ENCODE results near the gene IGFL2. TPM values are rescaled to one million over a fixed set of nuclear protein-coding genes. Genes with fewer than 3 reads are reported as not detected.

IGFL2 gene
- total RNA-seq, 1 experiment from 2014 or later, result not detected

DNA sequence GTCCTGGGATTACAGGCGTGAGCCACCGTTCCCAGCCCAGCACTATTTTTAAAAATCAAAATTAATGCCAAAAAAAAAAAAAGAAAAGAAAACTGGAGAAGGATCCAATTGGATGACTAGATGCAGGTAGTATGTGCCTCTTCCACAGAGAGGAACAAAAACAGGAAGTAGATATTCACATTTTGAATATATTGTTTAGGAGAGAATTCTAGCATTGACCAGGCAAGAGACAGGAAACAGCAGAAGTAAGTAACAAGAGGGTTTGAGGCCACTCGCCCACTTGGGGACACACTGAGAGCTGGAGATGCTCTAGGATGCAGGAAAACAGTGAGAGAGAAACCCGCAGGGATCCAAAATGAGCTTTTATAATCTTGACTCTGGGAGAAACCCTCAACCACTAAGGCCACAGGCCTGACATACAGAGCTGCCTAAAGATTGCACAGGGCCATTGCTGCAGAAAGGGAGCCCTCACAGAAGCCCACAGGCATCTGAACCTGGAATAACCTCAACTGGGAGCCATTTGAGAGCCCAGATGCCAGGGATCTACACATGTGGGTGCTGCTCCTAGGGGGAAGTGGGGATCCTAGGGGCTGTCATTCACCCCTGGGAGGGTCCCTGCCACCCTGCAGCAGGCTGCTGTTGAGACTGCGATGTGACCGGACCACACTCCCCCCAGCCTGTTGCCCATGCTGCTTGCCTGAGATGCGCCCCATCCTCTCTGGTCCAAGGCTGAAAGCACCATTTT, 28.2 kb downstream of the IGFL2 start:
- Histone ChIP-seq H3K9me3 (ENCODE audit: control insufficient read depth, insufficient read depth, low read depth, low read length) (no peaks in the 10 kb centered on the region), H3K27ac (ENCODE audit: low read length) (no peak overlapping the region), H3K4me1 (ENCODE audit: control insufficient read depth, insufficient read depth, low read length) (no peaks in the 10 kb centered on the region), H3K27me3 (ENCODE audit: control insufficient read depth, insufficient read depth, low read length) (no peaks in the 10 kb centered on the region; the same call in 1 of the 2 replicates), H3K4me3 (ENCODE audit: low read depth in 2 of 2, low read length in 2 of 2) (no peak overlapping the region), H3K36me3 (ENCODE audit: control insufficient read depth, insufficient read depth, low read length) (no peaks in the 10 kb centered on the region)
- BruUV-seq (replicated peaks), result no TSS peak
- ChIA-PET POLR2A (no interaction called here), CTCF (no interaction called here)
- TF ChIP-seq TCF7L2 (IDR thresholded peaks at IDR 0.05; ENCODE audit: low read depth, low read length) (no peak), SIN3A (IDR thresholded peaks at IDR 0.05; ENCODE audit: borderline replicate concordance, insufficient read depth, low read depth, low read length) (no peak)
- DNase-seq (ENCODE audit: low read depth, low spot score) (no peak), ATAC-seq (no peak)
- in situ Hi-C loops (cut with HindIII; ENCODE audit: low pct_unique_long_range_greater_than_20kb, low sequenced_read_pairs), result no loop called here
- intact Hi-C loops (cut with micrococcal nuclease; ENCODE audit: unreplicated experiment), result no loop called here

DNA sequence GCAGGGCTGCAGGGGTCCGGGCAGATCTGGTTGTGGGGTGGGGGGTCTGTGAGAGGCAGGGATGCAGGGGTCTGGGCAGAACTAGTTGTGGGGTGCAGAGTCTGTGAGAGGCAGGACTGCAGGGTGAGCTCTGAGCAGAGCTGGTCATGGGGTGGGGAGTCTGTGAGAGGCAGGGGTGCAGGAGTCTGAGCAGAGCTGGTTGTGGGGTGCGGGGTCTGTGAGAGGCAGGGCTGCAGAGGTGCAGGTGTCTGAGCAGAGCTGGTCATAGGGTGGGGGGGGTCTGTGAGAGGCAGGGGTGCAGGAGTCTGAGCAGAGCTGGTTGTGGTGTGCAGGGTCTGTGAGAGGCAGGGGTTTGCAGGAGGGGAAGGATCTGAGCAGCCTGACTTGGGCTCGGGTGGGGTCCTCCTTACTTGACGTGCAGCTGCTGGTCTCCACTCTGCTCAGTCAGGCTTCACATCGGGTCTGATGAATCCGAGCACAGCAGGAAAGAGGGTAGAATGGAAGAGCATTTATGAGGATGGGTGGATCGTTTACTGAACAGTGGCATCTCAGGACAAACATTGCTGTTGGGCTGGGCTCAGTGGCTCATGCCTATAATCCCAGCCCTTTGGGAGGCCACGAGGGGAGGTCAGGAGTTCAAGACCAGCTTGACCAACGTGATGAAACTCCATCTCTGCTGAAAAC, 31.2 kb downstream of the IGFL2 start:
- CTCF ChIA-PET, result no interaction called here
- intact Hi-C loops (cut with micrococcal nuclease; ENCODE audit: unreplicated experiment) (no loop called here), in situ Hi-C loops (cut with HindIII; ENCODE audit: low pct_unique_long_range_greater_than_20kb, low sequenced_read_pairs) (no loop called here)
- Histone ChIP-seq H3K4me1 (ENCODE audit: control insufficient read depth, insufficient read depth, low read length) (no peaks in the 10 kb centered on the region), H3K27me3 (ENCODE audit: control insufficient read depth, insufficient read depth, low read length) (no peaks in the 10 kb centered on the region; the same call in 1 of the 2 replicates), H3K27ac (ENCODE audit: low read length) (no peak overlapping the region), H3K4me3 (ENCODE audit: low read depth in 2 of 2, low read length in 2 of 2) (no peak overlapping the region), H3K9me3 (ENCODE audit: control insufficient read depth, insufficient read depth, low read depth, low read length) (no peaks in the 10 kb centered on the region), H3K36me3 (ENCODE audit: control insufficient read depth, insufficient read depth, low read length) (no peaks in the 10 kb centered on the region)
- DNase-seq (ENCODE audit: low read depth, low spot score), result no peak
- no TSS peak for BruUV-seq (replicated peaks)
- no peak for ATAC-seq
- POLR2A ChIA-PET, result no interaction called here
- TF ChIP-seq POLR2AphosphoS5 (IDR thresholded peaks at IDR 0.05; ENCODE audit: low read depth, low read length) (no peak), SIN3A (IDR thresholded peaks at IDR 0.05; ENCODE audit: borderline replicate concordance, insufficient read depth, low read depth, low read length) (no peak), TCF7L2 (IDR thresholded peaks at IDR 0.05; ENCODE audit: low read depth, low read length) (no peak)
- TF ChIP-seq, protein P1, sequence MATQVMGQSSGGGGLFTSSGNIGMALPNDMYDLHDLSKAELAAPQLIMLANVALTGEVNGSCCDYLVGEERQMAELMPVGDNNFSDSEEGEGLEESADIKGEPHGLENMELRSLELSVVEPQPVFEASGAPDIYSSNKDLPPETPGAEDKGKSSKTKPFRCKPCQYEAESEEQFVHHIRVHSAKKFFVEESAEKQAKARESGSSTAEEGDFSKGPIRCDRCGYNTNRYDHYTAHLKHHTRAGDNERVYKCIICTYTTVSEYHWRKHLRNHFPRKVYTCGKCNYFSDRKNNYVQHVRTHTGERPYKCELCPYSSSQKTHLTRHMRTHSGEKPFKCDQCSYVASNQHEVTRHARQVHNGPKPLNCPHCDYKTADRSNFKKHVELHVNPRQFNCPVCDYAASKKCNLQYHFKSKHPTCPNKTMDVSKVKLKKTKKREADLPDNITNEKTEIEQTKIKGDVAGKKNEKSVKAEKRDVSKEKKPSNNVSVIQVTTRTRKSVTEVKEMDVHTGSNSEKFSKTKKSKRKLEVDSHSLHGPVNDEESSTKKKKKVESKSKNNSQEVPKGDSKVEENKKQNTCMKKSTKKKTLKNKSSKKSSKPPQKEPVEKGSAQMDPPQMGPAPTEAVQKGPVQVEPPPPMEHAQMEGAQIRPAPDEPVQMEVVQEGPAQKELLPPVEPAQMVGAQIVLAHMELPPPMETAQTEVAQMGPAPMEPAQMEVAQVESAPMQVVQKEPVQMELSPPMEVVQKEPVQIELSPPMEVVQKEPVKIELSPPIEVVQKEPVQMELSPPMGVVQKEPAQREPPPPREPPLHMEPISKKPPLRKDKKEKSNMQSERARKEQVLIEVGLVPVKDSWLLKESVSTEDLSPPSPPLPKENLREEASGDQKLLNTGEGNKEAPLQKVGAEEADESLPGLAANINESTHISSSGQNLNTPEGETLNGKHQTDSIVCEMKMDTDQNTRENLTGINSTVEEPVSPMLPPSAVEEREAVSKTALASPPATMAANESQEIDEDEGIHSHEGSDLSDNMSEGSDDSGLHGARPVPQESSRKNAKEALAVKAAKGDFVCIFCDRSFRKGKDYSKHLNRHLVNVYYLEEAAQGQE (IDR thresholded peaks at IDR 0.05; ENCODE audit: insufficient read depth in 1 of 2, low read depth in 2 of 2, low read length in 1 of 2), result no peak
- TF ChIP-seq, protein P2, sequence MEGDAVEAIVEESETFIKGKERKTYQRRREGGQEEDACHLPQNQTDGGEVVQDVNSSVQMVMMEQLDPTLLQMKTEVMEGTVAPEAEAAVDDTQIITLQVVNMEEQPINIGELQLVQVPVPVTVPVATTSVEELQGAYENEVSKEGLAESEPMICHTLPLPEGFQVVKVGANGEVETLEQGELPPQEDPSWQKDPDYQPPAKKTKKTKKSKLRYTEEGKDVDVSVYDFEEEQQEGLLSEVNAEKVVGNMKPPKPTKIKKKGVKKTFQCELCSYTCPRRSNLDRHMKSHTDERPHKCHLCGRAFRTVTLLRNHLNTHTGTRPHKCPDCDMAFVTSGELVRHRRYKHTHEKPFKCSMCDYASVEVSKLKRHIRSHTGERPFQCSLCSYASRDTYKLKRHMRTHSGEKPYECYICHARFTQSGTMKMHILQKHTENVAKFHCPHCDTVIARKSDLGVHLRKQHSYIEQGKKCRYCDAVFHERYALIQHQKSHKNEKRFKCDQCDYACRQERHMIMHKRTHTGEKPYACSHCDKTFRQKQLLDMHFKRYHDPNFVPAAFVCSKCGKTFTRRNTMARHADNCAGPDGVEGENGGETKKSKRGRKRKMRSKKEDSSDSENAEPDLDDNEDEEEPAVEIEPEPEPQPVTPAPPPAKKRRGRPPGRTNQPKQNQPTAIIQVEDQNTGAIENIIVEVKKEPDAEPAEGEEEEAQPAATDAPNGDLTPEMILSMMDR (IDR thresholded peaks at IDR 0.05), result no peak

Data from Panc1 (cell line).